WERI-Rb-1 (cell line): ENCODE results near the gene CELF2.
"Not testable (repeated sequence)": the region's sequence is repeated elsewhere in the genome, so short reads cannot be mapped to it uniquely, and the experiment has no call there.

ENCODE experiments used
- DNase-seq: peaks from one replicate; pipeline ENCODE4 v3.0.0-alpha.2; 2020
- H3K27ac ChIP-seq: fragments of 250-450 bp; sonication (Bioruptor Pico); 2 replicates; pipeline ENCODE4 v1.5.1; 2020; ENCODE audit warnings: mild to moderate bottlenecking, moderate library complexity
- H3K27me3 ChIP-seq: fragments of 250-450 bp; sonication (Bioruptor Pico); 2 replicates; pipeline ENCODE4 v1.5.1; 2021; ENCODE audit warnings: mild to moderate bottlenecking, low read depth, moderate library complexity; ENCODE audit not compliant: insufficient read depth, severe bottlenecking
- H3K36me3 ChIP-seq: fragments of 250-450 bp; sonication (Bioruptor Pico); 2 replicates; pipeline ENCODE4 v1.5.1; 2020; ENCODE audit warnings: mild to moderate bottlenecking, moderate library complexity
- H3K4me3 ChIP-seq: 2 replicates; pipeline ENCODE4 v1.5.1; 2011; ENCODE audit warnings: low read depth, mild to moderate bottlenecking, control low read depth, low read length
- H3K9me3 ChIP-seq: fragments of 250-450 bp; sonication (Bioruptor Pico); 2 replicates; pipeline ENCODE4 v1.5.1; 2021; ENCODE audit warnings: mild to moderate bottlenecking, moderate library complexity; ENCODE audit not compliant: severe bottlenecking
- TF ChIP-seq, protein P1 (sequence below): IDR thresholded peaks from 2 replicates; pipeline ENCODE4 v1.5.1; 2011; ENCODE audit warnings: low read depth, mild to moderate bottlenecking, control low read depth, inconsistent platforms, low read length

The CELF2 gene

DNA sequence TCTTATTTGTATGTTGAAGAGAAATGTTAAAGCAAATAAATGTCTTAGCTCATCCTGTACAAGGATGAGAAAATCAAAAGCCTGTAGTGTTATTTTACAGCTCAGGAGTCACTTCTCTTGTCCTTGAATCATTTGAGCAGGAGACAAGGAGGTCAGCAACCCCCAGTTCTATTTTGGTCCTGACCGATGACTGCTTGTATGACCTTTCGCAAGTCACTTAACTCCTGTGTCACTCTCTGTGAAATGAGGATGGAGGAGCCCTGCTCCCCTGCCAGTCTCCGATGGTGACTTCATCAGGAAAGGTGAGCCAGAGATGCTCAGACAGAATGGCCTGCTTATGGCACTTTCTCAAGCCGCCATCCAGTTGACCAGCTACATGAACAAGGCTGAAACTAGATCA is 101.0 kb downstream of the CELF2 start:
- no peak overlapping the region for H3K27ac ChIP-seq
- no peaks in the 10 kb centered on the region for H3K36me3 ChIP-seq
- TF ChIP-seq, protein P1, sequence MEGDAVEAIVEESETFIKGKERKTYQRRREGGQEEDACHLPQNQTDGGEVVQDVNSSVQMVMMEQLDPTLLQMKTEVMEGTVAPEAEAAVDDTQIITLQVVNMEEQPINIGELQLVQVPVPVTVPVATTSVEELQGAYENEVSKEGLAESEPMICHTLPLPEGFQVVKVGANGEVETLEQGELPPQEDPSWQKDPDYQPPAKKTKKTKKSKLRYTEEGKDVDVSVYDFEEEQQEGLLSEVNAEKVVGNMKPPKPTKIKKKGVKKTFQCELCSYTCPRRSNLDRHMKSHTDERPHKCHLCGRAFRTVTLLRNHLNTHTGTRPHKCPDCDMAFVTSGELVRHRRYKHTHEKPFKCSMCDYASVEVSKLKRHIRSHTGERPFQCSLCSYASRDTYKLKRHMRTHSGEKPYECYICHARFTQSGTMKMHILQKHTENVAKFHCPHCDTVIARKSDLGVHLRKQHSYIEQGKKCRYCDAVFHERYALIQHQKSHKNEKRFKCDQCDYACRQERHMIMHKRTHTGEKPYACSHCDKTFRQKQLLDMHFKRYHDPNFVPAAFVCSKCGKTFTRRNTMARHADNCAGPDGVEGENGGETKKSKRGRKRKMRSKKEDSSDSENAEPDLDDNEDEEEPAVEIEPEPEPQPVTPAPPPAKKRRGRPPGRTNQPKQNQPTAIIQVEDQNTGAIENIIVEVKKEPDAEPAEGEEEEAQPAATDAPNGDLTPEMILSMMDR = no peak
- no peaks in the 10 kb centered on the region for H3K9me3 ChIP-seq
- no peak for DNase-seq
- no peak overlapping the region for H3K4me3 ChIP-seq
- no peaks in the 10 kb centered on the region for H3K27me3 ChIP-seq

DNA sequence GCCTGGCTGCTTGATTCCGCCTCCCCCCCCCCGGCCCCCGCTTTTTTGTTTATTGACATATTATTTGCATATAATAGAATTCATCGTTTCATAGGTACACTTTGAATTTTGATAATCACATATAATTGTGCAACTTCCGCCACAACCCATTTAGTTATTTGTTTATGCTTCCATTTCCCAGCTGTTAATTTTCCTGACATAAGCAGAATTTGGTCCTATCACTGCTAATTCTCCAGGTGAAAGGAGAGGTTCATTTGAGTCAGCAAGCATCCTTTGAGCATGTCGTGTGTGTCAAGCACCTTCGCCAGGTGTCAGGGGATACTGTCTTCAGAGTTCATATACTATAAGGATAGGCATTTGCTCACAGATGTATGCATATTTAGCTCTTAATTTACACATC is 102.2 kb downstream of the CELF2 start:
- TF ChIP-seq, protein P1 = no peak
- H3K27ac ChIP-seq = no peak overlapping the region
- no peaks in the 10 kb centered on the region for H3K36me3 ChIP-seq
- no peaks in the 10 kb centered on the region for H3K9me3 ChIP-seq
- H3K4me3 ChIP-seq = no peak overlapping the region
- H3K27me3 ChIP-seq = no peaks in the 10 kb centered on the region
- no peak for DNase-seq

DNA sequence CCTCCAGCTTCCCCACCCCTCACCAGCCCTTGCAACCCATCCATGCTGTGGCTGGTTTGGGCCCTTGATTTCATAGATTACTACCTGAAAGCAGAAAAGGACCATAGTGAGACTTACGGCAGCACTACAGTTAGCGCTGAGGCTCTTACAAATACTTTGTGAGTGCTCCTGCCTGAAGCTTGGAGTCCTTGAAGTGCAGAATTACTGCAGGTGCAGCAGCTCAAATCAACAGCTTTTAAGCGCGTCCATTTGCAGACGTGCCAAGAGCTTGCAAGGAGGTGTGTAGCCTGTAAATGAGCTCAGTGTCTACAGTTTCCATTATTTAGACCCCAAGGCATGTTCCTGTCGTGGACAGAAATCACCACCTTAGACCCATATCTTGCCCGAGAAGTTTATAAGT is 103.0 kb downstream of the CELF2 start:
- Histone ChIP-seq H3K4me3 (no peak overlapping the region), H3K27ac (no peak overlapping the region), H3K27me3 (no peaks in the 10 kb centered on the region), H3K36me3 (no peaks in the 10 kb centered on the region), H3K9me3 (no peaks in the 10 kb centered on the region)
- TF ChIP-seq, protein P1 = no peak
- no peak for DNase-seq

DNA sequence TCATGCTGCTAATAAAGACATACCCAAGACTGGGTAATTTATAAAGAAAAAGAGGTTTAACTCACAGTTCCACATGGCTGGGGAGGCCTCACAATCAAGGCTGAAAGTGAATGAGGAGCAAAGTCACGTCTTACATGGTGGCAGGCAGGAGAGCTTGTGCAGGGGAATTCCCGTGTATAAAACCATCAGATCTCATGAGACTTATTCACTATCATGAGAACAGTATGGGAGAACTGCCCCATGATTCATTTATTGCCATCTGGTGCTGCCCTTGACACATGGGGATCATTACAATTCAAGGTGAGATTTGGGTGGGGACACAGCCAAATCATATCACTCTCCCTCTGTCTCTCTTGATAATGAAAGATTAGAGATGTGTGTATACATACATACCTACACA is 106.2 kb downstream of the CELF2 start:
- not testable (repeated sequence) for DNase-seq, H3K27ac ChIP-seq, H3K4me3 ChIP-seq, H3K27me3 ChIP-seq, H3K36me3 ChIP-seq, H3K9me3 ChIP-seq

DNA sequence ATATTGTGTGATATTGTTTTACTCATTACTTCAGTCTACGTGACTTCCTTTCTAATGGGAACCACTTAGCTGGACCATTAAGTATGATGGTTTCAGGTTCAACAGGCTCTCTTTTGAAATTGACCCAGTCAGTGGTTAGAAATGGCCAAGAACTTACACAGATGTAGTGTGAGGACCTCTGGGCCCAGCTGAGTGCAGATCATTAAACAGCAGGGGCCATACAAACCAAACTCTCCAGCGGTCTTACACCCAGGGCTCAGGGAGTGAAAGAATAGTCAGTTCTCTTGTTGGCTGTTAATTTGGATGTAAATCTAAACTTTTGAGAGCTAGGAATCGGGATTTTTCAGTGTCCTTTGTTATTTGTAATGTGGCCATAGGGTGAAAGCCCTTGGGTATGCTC is 107.3 kb downstream of the CELF2 start:
- no peak overlapping the region for H3K4me3 ChIP-seq
- no peaks in the 10 kb centered on the region for H3K36me3 ChIP-seq
- H3K9me3 ChIP-seq = no peaks in the 10 kb centered on the region
- no peaks in the 10 kb centered on the region for H3K27me3 ChIP-seq
- no peak overlapping the region for H3K27ac ChIP-seq
- no peak for DNase-seq
- TF ChIP-seq, protein P1 = no peak

DNA sequence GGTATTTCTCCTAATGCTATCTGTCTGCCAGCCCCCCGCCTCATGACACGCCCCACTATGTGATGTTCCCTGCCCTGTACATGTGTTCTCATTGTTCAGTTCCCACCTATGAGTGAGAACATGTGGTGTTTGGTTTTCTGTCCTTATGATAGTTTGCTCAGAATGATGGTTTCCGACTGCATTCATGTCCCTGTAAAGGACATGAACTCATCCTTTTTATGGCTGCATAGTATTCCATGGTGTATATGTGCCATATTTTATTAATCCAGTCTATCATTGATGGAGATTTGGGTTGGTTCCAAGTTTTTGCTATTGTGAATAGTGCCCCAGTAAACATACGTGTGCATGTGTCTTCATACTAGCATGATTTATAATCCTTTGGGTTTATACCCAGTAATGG is 109.3 kb downstream of the CELF2 start:
- H3K9me3 ChIP-seq, DNase-seq, H3K36me3 ChIP-seq, H3K4me3 ChIP-seq, H3K27ac ChIP-seq, H3K27me3 ChIP-seq: not testable (repeated sequence)

DNA sequence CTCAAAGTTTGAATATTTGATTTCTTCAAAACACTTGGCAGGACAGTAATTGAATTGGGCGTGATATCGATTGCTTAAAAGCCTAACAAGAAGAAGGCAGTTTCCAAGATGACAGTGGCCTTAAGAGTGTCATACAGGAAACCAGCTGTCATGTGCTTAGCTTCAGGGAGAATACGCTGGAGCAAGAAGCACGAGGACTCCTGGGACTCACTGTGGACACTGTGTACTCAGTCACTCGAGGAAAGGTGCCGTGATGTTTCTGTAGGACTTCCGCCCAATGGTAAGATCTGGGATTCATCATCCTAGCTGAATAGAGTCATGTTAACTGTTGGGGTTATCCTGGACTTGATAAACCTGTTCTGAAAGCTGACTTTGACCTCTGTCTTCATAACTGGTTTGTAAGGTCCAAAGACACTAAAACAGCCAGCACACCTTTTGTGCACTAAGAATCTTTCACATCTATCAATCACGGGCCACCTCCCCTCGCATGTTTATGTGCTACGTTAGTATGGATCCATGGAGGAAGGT is 113.5 kb downstream of the CELF2 start:
- TF ChIP-seq, protein P1 = no peak
- H3K4me3 ChIP-seq = no peak overlapping the region
- DNase-seq = no peak
- H3K27ac ChIP-seq = no peak overlapping the region
- H3K9me3 ChIP-seq = no peaks in the 10 kb centered on the region
- no peaks in the 10 kb centered on the region for H3K27me3 ChIP-seq
- H3K36me3 ChIP-seq = no peaks in the 10 kb centered on the region
